OCI-M2 (cell line): ENCODE results near the gene NRL.

Source experiments
- DNase-seq: peaks from one replicate; lab custom pipeline; 2025; ENCODE audit not compliant: unreplicated experiment; lab: John Stamatoyannopoulos, UW

Gene NRL

DNA sequence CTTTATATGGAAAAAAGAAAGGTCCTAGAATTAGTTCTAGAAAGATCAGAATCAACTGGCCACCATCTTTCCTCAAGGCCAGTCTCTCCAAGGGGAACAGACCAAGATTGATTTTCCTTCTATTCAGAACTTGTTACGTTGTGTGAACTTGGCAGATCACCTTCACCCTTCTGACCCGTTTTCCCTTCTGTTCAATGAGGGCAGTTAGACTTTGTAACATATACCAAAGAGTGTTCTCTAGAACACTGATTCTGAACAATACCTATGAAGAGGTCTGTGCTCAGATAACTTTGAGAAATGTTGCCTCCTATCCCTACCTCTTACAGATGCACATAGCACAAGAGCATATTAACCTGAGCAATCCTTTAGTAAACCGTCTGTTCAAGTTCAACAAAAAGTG lies 31.3 kb downstream of the NRL start:
- DNase-seq: no peak

DNA sequence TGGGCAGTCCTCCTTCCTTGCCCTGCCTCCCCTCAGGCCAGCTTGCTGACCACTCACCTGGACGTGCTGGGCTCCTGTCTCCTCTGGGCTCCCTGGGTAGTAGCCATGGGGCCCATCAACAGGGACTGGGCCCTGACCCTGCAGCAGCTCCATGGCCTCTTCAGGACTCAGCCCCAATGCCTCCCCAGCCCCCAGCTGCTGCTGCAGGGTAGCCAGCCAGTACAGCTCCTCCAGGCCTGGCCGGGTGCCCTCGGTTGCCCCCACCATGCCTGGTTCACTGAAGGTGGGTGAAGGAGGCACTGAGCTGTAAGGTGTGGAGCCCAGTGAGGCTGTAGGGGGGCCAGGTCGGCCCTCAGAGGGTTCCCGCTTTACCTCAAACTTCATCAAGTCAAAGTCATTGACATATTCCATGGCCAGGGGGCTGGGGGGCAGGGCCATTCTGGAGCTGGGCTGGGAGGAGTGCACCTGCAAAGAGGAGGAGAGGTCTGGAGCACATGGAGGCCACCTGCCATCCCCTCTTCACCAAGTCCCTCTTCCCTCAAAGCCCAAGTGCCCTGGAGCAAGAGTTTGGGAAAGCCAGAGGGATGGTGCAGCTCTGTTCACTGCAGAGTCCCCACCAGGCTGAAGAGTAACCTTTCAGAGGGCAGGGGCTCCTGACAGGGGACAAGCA lies 32.2 kb downstream of the NRL start:
- DNase-seq: no peak

DNA sequence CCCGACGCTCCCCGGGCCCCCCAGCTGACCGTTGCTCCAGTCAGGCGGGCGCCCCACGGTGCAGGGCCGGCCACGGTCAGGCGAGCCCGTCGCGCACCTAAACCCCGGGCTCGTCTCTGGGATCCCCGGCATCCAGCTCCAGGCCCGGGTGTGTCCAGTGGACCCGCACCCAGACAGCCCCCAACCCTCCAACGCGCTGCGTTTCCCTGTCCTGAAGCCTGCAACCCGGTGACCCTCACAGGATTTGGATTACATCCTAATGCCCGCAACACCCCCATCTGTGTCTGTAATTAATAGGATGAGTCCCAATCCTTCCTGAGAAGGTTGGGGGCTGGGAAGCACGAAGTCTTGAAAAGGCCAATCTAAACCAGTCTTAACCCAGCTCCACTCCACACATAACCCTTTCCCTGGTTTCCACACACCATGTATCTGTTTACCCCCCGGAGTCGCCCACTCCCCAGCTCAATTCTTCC lies 33.0 kb downstream of the NRL start:
- DNase-seq: no peak

DNA sequence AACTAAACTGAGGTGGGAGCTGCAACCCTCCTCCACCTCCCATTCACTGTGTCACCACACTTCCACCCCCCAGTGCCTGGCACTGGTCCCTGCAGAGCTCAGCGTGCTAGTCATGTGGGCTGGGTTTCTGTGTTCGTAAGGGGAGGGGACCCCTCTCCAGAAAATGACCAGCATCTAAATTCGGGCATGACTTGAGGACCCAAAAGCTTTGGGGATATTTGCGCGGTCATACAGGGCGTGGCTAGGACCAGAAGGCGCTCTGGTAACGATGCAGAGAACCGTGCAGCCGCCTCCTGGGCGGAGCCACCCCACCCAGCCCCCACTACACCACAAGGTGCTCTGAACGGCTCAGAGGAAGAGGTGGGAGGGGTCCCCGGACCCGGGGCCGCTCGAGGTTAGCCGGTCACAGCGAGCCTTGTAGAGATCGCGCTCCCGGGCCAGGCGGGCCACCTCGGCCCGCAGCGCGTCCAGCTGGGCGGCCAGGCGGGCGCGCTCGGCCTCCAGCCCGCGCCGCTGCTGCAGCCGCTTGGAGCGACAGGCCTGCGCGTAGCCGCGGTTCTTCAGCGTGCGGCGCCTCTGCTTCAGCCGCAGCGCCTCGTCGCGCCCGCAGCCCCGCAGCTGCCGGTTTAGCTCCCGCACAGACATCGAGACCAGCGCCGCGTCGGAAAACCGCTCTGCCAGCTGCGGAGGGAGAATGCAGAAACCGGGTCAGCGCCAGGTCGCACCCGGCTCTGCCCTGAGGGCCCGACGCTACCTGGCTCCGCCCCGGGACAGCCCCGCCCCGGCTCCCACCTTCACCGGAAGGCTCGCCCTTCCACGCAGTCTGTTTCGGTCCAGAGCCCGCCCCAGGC lies 33.6 kb downstream of the NRL start:
- no peak for DNase-seq

DNA sequence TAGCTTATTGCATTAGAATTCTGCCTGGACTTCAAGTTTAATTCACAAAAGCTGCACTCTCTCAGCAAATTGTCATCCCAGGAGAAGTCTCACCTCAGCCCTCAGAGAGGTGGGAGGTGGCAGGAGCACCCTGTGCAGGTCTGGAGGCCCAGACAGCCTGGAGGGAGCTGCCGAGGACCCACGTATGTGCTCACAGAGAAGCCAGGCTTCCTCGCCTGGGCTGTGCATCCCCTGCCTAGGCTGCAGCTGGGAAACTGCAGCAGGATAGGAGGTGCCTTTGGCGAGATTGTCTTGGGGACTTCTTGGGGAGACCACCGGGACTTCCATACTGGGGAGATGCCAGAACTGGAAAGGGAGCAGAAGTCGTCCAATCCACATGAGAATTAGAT lies 34.6 kb downstream of the NRL start:
- no peak for DNase-seq

DNA sequence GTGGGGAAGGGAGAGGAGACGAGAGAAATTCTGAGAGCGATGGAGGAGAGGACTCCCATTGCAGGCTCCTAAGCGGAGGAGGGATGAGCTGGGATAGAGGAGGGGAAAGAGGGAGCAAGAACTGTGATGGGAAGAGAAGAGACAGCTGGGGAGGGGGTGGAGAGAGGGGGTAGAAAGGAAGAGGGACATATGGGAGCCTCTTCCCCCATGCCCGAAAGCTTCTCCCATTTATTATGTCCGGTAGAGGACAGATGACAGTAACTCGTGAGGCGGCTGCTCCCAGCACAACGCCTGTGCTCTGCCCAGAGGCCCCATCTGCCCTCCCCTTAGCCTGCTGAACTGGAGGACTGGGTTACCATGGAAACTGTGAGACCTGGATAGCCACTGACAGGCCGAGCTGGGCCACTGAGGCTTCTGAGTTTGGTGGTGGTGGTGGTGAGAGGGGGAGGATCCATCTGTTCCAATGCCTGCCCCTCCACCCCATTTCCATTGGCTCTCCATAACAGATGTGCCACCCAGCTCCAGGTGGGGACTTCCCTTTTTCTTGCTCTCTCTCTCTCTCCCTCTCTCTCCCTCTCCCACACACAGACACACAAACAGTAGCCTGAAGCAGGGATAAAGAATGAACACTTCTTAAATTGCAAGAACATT lies 35.1 kb downstream of the NRL start:
- DNase-seq: no peak

DNA sequence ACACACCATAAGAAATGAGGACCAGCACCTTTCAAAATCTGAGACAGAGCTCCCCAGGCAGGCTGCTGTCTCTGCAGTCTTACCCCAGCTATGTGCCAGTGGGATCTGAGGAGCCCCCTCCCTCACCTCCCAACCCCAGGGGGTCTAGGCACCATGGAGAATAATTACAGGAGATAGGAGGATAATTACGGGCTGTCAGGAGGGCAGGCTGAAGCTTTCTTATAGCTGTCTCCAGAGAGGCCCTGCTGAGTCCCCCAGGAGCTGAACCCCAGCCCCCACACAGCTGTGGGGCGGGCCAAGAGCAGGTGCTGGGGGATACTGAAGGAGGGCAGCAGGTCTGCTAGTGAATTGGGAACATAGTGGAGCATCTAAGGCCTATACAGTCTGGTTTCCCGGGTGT lies 36.6 kb downstream of the NRL start:
- DNase-seq: no peak

DNA sequence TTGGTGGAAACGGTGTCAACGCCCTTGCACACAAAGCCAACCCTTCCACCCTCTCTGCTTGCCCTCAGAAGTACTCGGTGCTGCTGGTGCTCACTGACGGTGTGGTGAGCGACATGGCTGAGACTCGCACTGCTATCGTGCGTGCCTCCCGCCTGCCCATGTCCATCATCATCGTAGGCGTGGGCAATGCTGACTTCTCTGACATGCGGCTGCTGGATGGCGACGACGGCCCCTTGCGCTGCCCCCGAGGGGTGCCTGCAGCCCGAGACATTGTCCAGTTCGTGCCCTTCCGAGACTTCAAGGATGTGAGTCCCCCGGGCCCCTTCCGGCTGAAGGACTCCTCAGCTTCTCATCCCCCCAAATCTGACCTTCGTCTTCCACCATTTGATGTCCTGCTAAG lies 37.7 kb downstream of the NRL start:
- DNase-seq: no peak

DNA sequence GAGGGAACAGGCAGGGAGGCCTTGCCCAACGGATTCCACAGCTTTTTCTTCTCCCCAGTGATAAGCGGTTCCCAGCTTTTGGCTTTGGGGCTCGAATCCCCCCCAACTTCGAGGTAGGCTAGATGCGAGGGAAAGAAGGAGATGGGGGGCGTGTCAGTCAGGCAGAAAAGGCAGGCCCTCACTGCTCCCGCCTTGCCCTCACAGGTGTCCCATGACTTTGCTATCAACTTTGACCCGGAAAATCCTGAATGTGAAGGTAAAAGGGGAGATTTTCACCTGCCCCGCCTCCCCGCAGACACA lies 38.5 kb downstream of the NRL start:
- no peak for DNase-seq

DNA sequence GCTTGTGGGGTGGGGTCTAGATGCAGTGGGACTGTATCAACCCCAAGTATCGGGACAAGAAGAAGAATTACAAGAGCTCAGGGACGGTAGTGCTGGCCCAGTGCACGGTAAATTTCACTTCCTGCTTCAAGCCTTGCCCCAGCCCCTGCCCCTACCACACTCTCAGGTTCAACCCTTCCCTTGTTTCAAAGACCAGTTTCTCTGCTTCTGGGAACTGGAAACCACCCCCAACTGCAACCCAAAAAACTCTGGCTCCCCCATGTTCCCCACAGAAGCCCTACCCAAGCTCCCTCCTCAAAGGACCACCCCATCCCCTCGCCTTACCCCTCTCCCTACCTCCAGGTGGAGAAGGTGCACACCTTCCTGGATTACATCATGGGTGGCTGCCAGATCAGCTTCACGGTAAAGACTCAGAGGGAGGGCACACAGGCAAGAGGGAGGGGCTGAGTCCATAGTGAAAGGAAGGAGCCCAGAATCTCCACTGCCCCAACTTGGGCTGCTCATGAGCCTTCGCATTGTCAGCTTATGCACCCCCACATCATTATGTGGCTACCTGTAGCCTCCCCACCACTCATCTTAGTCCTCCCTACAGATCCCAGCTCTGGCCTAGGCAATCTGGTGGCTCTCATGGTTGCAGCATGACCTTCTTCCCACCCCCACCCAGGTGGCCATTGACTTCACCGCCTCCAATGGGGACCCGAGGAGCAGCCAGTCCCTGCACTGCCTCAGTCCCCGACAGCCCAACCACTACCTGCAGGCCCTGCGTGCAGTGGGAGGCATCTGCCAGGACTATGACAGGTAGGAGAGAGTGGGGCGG lies 39.1 kb downstream of the NRL start:
- no peak for DNase-seq

DNA sequence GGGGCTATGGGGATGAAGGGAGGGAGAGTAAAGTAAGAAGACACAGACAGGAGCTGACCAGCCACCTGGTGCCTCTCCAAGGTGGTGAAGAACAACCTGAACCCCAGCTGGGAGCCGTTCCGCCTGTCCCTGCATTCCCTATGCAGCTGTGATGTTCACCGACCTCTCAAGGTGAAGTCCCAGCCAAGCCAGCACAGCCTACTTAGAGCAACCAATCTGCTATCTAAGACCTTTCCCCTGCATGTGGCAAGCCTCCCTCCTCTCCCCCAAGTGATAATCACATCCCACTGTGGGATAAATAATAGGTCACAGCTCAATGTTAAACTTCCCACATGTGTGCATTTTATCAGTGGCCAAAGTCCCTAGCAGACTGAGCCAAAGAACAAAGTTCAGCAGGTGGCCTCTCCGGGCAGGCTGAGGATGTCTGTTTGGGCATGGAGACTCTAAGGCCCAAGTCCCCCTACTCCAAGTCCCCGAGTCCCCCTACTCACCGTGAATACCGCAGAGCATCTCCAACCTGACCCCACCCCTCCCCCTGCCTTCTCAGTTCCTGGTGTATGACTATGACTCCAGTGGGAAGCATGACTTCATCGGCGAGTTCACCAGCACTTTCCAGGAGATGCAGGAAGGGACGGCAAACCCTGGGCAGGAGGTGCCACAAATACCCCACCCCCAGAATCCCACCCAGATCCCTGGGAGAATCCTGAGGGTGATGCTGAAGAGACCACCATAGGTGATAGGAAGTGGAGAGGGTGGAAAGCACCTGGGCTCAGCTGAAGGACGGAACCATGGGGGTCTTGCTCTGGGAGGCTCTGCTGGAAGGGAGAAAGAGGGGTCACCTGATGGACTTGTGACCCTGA lies 39.9 kb downstream of the NRL start:
- DNase-seq: no peak

DNA sequence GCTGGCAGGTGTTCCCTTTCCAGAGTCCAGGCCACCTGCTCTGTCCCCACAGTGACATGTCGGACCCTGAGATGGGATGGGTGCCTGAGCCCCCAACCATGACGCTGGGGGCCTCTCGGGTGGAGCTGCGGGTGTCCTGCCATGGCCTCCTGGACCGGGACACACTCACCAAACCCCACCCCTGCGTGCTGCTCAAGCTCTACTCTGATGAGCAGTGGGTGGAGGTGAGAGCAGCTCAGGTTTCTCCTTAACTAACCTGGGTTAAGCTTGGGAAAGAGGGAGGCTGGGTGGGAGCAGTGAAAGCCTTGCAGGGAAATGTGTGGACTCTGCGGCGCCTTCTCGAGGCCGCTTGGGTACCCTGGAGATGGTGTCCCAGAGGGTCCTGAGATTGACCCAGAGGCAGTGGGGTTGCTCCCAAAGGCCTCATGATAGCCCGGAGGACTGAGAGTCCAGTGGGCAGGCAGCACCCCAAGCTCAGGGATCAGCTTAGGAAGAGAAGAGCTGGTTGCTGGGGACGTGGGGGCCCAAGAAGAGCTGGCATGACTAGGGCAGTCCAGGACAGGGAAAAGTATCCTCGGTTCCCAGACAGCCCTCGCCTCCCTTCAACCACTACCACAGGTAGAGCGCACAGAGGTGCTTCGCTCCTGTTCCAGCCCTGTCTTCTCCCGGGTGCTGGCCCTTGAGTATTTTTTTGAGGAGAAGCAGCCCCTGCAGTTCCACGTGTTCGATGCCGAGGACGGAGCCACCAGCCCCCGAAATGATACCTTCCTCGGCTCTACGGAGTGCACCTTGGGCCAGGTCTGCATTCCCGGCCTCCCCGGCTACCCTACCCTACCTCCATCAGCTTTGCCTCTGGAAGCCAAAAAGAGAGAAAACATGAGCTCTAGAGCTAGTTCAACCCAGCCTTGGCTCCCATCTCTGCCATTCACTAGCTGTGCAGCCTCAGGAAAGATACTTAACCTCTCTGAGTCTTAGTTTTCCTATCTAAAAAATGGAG lies 41.6 kb downstream of the NRL start:
- no peak for DNase-seq

DNA sequence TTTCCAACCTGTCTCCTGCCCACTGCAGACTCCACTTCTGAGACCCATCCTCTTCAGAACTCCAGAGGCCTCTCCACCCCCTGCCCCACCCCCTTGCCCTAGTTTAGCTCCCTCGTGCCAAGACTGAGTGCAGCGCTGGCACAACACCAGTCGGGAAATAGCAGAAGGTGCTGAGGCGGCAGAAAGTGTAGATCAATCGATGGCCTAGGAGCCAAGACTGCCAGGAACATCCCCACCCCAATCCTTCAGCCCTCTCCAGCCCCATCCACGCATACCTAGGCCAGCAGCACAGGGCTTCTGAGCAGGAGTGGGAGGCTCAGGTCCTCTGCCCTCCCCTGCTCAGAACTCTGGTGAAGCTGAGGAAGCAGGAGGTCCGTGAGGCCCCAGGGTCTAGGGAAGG lies 42.3 kb downstream of the NRL start:
- no peak for DNase-seq

DNA sequence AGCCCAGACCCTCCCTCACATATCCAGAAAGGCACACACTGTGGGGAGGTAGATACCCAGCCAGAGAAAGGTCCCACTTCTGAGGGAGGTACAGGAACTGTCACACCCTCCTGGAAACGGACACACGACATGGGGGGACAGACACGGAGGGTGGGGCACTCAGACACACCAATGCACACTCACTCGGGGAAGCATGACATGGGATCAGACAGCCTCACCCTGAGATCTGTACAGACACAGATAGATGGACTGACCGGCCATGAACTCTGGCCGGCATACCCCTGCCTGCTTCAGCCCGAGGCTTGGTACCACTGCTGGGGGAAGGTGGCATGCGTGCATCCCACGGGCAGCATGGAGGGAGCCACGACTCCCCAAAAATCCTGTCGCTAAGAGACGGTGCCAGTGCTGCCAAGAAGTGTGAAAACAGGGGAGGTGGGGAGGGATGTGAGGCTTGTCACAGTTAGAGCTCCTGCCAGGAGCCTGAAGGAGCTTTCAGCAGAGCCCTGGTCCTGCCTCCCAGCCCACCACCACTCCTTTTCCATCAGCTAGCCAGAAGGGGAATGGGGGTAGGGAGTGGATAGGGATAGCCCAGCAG lies 42.8 kb downstream of the NRL start:
- DNase-seq: no peak

DNA sequence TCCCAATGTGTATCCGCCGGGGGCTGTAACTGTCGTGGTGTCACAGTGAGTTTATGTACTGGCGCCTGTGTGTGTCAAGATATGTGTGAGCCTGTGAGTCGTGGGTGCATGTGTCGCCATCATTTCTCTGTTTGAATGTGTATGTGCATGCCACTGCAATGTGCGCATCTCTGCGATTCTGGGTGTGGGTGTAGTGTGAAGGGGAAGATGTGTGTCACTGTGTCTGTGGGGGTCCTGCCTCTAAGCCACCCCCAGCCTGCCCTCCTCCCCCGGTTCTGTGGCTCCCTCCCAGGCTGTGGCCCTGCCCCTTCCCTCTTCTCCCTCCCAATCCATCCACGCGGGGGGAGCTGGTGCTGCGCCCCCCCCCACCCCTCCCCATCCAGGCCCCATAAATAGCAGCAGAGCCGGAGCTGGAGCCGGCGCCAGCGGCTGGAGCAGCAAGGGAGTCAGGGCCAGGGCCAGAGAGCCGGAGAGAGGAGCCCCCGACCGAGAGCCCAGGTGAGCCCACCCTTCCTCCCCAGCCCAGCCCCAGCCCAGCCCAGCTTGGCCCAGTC lies 43.5 kb downstream of the NRL start, which contains the start of gene CPNE6:
CPNE6 (plus strand) TSS at position 419 of the 554 bp plus-strand sequence. CDS start 1,375 bp downstream, outside the sequence.
- no peak for DNase-seq

DNA sequence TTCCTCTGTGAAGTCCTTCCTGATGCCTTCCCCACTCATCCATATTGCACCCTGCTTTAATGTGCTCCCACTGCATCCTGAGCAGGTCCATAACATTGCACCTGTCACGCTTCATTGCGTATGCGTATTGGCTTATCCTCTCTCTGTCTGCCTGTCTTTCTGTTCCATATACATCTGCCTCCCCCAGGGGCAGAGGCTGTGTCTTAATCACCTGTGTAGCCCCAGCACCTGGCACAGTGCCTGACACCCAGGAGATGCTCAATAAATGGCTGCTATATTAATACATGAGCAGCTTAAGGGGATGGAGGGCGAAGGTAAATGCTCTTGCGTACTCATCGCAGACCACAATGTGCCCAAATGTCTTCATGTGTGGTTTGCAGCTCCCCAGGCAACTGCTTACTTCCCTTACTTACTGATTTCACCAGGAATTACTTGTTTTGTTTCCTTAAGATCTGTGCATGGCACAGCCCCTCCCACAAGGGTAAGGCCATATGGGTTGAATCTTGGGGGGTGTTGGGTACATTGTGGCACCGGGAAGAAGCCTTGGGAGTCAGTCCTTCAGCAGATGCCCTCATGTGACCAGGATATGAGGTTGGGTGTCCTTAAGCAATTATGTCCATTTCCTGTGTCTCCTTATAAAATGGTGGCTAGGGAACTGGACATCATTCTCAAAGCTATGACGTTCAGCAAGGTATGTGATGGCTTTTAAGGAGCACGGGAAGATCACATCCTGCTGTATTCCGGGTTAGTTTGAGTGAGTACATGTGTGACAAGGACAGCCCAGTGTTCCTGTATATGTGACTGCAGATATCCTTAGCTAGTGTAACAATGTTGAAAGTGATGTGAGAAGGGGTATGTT lies 44.2 kb downstream of the NRL start:
- DNase-seq: no peak

DNA sequence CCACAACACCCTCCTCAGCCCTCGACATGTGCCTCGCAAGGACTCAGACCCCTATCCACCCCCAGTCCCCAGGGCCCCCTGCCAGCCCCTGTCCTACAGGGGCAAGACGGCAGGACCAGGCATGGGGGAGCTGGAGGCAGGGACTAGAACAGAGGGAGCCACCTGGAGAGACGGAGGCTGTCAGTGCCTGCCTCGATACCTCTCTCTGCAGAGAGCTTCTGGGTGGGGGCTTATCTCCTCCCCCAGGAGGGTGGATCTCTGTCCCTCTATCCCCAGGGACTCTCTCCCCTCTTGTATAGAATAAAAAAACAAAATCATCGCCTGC lies 45.4 kb downstream of the NRL start:
- no peak for DNase-seq
